Stimulated activated naive CD8-positive, alpha-beta T cell treated with anti-CD3 and anti-CD28 coated beads, Interleukin-15, Interleukin-2, amounts not matched to agents 100 U/mL and 50 U/mL, for 24 hours (primary cell): ENCODE data around the gene BTG3.

ENCODE experiments used
- ATAC-seq: fragments of 150-1000 bp; cut with Tn5 transposase; one replicate; pipeline ENCODE4 v1.10.0; 2021
- DNase-seq: peaks from one replicate; pipeline ENCODE4 v3.0.0; 2021

BTG3 gene, protein sequence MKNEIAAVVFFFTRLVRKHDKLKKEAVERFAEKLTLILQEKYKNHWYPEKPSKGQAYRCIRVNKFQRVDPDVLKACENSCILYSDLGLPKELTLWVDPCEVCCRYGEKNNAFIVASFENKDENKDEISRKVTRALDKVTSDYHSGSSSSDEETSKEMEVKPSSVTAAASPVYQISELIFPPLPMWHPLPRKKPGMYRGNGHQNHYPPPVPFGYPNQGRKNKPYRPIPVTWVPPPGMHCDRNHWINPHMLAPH

DNA sequence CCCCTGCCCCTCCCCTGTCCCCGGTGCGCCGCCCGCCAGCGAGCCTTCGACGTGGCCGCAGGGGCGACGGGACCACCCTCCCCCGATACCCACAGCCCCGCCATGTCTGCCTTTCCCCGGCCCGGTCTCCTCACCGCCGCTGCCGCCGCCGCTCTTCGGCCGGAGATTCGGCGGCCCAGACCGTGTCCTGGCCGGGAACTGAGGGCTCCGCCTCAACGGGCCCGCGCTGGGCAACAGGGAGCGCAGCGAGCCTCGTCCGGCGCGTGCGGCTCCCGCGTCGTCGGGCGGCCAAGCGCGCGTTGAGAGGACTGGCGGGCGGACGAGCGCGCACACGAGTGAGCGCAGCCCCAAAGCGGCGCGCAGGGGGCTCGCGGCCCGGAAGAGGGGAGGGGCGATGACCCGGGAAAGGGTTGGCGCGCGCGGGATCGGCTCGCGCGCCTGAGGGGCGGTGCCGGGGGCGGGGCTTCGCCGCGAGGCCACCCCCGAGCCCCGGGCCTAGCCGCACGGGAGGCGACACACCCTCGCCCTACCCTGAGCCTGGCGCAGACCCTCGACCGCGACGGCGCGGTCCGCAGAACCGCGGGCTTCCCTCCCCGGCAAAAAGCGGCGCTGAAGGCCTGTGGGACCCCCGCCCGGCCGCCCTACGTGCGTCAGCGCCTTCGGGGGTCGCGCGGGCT lies at the start of gene BTG3:
TSS of gene BTG3 (minus strand) at position 337 of the 677 bp plus-strand sequence. CDS start 3,757 bp downstream, outside the sequence.
- ATAC-seq: peak; percentile 86

DNA sequence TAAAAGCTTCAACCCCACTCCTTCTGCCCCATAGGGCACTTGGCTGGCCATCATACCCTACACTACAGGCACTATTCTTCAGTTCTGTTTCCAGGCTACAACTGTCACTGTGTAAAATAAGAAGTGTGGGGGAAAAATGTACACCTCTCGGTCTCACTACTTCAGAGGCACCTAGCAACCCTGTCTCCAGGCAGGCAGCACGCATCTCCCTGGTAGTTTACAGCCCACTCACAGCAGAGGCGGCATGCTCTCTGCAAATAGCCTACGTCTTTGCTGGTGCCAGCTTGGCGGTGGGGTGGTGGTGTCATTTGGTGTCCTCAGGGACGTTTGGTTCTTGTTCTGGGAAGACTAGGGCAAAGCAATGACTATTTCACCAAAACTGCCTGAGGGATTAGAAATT lies 48.2 kb upstream of the BTG3 start:
- DNase-seq (no peak), ATAC-seq (no peak)

More for the DNA sequence above, at the start of gene BTG3:
- peak; percentile 88 for DNase-seq

DNA sequence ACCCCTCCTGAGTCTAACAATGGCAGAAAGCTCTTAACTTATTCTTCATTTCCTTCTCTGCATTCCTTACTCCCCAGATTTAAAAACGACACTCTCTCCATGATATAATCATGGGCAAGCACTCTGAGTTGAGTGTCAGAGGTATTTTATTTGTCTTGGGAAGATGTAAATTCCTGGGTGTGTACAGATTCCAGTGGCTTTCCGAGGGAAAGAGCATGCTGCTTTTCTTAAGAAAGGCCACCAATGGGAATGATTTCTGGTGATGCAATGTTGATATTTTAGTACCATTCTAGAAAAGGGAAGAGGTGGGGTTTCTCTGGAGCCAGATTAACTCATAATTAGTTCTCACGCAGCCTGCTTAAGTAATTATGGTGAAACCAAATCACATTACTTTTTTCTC lies 47.8 kb upstream of the BTG3 start:
- no peak for DNase-seq
- no peak for ATAC-seq

DNA sequence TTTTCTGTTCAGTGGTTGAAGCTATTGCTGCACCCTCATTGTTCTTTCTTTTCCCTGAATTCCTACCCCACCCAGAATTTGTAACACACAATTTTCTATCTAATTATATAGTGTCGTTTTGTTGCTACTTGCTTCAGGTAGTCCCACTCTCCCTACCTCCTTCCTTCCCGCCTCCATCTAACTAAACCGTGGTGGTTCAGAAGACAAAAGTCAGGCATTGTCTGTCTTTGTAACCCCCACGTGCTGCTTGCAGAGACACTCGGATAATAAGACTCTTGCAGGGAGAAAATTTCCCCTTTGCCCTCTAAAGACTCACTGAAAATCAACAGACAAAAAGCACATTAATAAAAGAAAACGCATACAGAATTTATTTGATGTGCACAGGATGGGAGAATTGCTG lies 46.2 kb upstream of the BTG3 start:
- DNase-seq (no peak), ATAC-seq (no peak)

DNA sequence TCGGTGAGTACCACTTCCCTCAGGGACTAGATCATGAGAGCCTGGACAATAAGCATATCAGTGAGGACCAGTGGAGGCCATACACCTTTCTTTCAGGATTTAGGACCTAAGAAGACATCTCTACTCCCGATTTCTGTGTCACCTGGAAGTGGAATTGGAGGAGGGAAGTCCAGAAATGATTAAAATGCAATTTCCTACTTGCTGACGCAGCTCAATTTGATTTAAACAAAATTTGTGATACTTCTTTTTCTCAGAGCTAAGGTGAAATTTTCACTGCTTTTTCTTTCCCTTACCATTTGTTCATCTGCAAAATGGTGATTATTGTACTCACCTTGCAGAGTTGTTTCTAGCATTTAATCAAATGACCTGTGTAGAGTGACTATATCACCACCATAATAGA lies 38.8 kb upstream of the BTG3 start:
- ATAC-seq (no peak), DNase-seq (no peak)

DNA sequence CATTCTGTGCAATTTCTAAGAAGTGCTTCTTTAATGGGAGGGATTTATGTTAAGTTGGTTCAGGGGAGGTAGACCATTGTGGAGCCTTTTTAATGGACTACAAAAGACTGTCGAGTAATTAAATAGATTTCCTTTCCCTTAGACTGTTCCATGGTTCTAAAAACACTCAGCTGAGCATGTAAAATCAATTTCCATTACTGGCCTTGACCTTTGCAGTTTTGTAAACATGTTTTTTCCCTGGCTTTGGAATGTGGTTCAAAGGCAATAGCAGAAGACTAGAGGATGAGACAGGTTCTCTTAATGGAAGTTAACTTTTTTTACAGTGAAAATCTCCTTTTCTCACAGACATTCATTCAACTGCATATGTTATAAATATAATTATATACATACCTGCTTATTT lies 37.6 kb upstream of the BTG3 start:
- DNase-seq (no peak), ATAC-seq (no peak)

DNA sequence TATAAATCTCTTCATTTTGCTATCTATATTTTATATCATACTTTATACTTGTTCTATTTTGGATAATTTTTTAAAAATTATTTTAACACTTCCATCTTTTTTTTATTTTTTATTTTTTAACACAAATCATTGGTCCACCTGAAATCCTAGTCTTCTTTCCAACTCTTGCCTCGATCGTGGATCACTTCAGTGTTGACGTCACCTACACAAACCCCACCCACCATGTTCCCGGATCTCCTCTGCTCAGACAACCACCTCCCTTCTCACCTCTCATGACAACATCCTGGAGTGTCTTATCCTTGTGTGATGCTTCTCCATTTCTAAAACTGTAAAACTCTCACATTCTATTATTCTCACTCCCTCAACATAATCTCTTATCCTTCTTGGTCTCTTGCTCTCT lies 34.1 kb upstream of the BTG3 start:
- DNase-seq (no peak), ATAC-seq (no peak)

DNA sequence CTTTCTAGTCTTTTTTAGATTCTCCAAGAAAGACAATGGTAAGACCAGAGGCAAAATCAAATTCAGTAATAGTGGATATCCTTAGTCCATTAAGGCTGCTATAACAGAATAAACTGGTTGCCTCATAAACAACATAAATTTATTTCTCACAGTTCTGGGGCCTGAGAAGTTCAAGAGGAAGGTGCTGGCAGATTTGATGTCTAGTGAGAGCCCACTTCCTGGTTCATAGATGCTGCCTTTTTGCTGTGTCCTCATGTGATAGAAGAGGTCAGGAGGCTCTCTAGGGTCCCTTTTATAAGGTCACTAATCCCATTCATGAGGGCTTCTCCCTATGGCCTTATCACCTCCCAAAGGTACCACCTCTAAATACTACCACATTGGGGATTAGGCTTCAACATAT lies 31.5 kb upstream of the BTG3 start:
- ATAC-seq (no peak), DNase-seq (no peak)

DNA sequence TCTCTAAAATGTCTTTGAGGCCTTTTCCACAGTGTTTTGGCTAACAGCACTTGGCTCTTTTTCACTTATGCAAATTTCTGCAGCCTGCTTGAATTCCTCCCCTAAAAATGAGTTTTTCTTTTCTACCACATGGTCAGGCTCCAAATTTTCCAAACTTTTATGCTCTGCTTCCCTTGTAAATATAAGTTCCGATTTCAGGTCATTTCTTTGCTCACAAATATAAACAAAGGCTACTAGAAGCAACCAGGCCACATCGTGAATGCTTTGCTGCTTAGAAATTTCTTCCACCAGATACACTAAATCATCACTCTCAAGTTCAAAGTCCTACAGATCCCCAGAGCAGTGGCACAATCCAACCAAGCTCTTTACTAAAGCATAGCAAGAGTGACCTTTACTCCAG lies 28.1 kb upstream of the BTG3 start:
- DNase-seq (no peak), ATAC-seq (no peak)

DNA sequence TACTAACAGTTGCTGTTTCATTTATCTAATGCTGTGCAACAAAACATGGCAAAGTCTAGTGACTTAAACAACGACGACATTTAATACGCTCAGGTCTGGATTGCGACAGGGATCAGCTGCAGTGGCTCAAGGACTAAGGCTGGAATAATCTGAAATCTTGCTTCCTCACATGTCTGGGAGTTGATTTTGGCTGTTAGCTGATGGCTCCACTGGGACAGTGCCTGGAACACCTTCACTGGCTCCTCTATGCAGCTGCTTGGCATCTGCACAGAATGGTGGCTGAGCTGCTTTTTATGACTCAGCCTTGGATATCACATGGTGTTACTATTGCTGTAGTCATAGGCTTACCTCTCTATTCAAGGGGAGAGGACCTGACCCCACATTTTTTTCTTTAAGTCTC lies 24.0 kb upstream of the BTG3 start:
- DNase-seq: no peak
- ATAC-seq: no peak

DNA sequence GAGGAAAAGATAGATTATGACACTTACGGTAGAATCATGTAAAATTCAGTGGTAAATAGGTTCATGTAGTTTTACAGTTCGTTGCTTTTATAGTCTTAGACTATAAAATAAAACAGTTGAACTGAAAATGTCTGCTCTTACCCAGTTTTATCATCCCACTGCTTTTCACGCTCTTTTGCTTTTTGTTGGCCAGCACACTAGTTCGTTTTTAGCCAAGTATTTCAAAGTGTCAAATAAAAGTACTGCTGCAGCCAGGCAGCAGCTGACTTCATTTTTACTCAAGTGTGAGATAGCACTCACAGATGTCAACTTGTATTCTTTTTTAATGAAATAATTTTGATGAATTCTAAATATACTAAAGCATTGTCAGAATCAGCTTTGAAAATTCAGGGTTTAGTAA lies 18.5 kb upstream of the BTG3 start:
- ATAC-seq (no peak), DNase-seq (no peak)

DNA sequence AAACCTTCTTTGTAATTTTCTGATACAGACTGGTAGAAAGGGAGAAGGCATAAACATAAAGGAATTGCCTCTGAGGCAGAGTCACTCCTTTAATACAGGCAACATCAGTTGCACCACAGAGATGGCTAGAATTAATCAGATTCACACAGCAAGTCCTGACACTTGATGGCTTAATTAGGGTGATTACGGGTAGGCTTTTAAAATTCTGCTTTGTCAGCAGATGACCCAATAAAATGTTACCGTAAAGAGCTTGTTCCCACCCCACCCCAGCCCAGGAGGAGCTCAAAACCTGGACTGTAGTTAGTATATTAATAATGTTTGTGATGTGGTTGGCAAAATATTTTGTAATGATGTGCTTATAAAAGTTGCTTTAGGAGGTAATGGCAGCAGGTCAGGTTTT lies 9.3 kb upstream of the BTG3 start:
- ATAC-seq (no peak), DNase-seq (no peak)

DNA sequence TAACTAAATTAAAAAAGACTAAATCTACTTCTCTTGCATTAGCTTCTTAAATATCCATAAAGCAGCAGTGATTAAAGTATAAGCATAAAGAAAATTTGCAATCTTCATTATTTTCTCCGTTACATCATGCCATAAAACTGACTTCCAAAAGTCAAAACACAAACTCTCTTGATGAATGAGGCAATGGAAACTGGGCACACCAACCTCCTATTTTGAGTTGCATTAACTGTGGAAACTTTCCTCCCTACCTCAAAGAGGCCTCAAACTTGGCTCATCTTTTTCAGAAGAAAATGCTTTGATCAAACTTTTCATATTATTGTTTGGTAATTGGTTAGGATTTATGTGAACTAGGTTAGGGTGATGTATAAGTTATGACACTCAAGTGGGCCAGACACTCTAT lies 4.1 kb upstream of the BTG3 start:
- DNase-seq (no peak), ATAC-seq (no peak)

DNA sequence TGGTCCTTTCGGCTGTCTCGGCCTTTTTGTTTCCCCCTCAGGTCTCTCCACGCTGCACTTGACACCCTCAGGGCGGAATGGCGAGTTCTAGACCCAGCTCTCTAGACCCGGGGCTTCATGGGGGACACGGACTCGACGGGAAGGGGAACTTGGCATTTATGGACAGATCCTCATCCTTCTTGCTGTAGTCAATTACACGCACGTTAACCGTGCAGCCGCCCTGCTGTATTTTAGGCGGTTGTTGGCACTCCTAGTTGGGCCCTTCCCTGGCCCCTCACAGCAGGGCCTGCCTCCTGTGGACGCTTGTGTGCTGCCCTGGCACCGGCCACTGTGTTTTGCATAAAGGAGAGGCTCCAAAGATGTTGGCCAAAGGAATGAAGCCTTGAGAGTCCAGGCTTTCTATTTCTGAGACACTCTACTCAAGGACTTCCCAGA lies 558 bp upstream of the BTG3 start:
- no peak for ATAC-seq
- no peak for DNase-seq

DNA sequence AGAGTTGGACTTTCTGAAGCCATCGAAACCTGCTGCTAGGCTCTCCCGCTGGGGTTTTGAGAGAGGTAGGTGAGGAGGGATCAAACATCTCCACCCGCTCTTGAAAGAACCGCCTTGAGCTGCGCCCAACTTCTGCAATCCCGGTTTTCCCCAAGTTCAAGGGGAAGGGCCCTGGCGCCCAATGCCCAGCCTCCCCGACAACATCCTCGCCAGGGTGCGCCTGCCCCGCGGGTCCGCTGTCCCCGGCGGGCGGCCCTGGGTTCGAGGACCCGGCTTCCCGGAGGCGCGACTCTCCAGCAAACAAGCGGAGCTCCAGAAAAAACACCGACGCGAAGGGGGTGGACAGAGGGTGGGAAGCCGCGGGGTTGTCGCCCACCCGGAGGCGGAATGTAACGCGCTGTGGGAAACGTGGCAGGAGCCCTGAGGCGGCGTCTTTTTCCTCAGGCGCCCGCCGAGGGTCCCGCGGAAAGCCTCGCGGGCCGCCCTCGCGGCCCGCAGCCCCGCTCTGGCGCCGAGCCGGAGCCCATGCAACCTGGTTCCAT lies 607 bp downstream of the BTG3 start:
- ATAC-seq (no peak), DNase-seq (peak; percentile 41)

DNA sequence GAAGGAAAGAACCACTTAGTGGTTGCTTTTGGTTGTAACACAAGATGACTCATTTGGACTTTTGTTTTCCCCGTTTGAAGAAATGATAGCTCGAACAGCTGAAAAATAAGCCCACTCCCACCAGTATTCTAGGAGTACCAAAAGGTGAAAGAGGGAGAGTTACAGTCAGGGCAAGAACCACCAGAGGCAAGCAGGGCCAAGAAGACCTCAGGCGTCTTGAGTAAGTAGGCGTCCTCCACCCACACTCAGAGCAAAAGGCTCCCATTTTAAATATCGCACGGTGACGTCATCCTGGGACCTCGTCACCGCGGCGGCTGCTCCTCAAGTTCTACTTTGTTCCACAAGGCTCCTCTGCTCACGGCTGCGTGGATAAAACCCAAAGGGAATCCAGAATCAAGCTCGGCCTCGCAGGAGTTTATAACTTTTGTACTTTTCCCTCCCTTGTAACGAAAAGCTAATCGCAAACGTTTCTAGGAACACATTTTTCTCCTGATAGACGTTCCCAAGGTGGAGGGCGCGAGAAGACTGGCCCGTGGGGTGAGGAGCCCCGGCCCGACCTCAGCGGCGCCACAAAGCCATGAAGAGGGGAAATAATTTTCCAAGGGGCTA lies 1.2 kb downstream of the BTG3 start:
- peak; percentile 72 for ATAC-seq
- DNase-seq: peak; percentile 83

DNA sequence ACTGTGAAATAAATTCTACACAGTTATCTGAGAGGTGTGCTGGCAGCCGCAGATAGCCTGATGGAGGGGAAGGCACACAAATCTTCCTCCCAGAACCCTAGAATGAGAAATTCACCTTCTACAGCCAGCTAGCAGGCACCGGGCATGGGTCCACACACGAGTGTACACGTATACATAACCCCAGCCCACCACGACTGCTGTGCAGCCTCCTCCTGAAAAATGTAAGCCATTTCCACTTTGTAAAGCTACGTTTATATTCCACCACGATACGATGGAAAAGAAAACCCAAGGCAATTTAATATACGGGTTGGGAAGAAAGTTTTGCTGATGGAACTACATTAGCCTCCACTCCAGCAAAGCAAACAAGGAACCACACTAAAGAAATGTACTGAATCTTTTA lies 1.8 kb downstream of the BTG3 start:
- peak; percentile 7 for DNase-seq
- no peak for ATAC-seq

DNA sequence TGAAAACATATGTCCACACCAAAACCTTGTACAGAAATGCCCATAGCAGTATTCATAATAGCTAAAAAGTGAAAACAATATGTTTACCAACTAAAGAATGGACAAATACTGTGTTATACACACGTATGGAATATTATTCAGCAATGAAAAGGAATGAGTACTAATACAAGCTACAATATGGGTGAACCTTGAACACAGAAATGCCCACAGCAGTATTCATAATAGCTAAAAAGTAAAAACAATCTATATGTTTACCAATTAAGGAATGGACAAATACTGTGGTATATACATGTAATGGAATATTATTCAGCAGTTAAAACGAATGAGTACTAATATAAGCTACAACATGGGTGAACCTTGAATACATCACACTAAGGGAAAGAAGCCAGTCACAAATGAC lies 3.0 kb downstream of the BTG3 start:
- DNase-seq (no peak), ATAC-seq (no peak)

DNA sequence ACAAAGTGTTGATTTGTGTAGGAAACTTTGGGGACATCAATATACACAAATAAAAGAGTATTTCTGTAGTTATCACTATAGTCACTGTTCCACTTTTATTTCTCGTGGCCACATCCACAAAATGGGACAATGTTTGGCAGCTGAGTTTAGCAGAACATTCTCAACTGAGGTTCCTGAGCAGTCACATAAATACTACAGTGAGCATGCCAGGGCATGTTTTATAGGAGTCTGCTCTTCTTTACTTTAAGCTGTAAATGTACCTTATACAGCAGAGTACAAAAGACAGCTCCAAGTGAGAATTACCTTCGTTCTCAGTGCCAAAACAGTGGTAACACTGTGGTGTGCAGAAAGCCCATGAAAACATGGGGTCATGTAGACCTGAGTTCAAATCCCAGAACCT lies 5.0 kb downstream of the BTG3 start:
- DNase-seq: no peak
- no peak for ATAC-seq

DNA sequence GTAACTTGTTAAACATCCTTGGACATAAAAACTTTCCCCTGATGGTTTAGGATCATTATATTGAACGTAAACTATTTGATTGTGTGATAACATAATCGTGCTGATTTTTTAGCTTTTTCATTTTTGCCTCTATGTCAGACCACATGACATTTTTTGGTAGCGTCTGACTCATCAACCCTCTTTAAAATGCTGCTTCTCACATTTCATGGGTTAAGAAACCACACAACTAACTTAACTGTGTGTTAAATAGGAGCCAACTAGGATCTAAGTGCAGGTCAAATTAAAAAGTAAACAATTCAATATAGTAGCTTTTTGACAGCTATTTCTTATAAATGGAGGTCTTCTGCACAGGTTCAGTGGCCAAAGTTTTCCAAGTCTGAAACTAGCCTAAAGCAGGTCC lies 9.8 kb downstream of the BTG3 start:
- no peak for DNase-seq
- ATAC-seq: no peak

DNA sequence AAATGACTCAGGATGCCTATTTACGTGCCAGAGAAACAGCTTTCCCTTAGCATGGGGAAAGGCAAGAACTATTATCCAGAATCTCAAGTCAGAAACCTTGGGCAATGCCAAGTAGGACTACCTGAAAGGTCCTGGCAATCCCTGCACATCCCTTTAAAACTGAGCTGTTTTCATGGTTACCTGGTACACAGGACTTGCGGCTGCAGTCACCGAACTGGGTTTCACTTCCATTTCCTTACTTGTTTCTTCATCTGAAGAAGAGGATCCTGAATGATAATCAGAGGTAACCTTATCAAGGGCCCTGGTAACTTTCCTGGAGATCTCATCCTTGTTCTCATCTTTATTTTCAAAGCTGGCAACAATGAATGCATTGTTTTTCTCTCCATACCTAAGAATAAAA lies 14.3 kb downstream of the BTG3 start:
- ATAC-seq: no peak
- no peak for DNase-seq

DNA sequence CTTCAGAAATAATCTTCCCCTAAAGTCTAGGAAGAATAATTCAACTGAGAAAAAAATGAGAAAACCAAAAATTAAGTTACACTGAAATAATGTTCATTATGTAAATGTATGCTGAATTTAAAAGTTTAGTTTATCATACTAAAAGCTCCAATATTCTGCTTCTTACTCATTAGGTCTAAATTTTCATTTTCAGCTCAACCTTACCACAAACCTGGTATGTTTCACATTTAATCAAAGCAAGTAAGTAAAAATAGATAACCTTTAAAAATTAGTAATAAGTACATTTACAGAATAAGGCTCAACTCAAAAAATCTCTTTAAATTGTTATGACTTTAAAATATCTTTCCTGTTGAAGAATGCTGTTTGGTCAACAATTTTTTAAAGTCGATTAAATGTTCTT lies 15.0 kb downstream of the BTG3 start:
- DNase-seq (no peak), ATAC-seq (no peak)

DNA sequence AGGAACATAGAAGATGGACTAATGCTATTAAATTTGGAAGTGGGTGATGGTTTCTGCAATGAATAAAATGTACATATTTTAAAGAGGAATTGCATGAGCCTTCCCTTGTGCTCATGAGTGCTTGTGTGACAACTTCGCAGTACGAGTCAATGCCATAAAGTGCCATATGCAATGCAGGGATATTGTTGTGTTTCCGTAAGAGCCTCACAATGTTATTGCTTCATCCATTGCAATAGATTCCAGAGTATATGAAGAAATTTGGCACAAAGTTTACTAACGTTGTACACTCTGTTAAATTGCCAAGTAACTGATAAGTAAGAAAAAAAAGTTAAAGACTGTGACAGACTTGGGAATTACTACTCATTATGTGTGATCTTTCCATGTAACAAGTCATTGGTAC lies 22.3 kb downstream of the BTG3 start:
- ATAC-seq (no peak), DNase-seq (no peak)
